Esophagus muscularis mucosa (tissue), 4 donors: ENCODE measurements around the gene FRMD4A. TPM values are rescaled to one million over a fixed set of nuclear protein-coding genes. Genes with fewer than 3 reads are reported as not detected.

Source experiments
- DNase-seq: peaks from one replicate; pipeline ENCODE4 v3.0.0-alpha.2; 2017; ENCODE audit errors: extremely low spot score
- H3K27ac ChIP-seq, 4 donors: fragments of 200-600 bp; sonication (generic); replicated peaks in 1 of 4; 1 replicate in 3 of 4; 2 replicates in 1 of 4; pipeline ENCODE4 v1.5.1; 2016 to 2019; ENCODE audit warnings: mild to moderate bottlenecking in 1 of 4
- H3K27me3 ChIP-seq, 4 donors: fragments of 200-600 bp; sonication (generic); one replicate each; pipeline versions ENCODE4 v1.5.1 to v1.6.0; 2016 to 2019
- H3K36me3 ChIP-seq, 4 donors: fragments of 200-600 bp; sonication (generic); one replicate each; pipeline ENCODE4 v1.5.1; 2016 to 2019
- H3K4me1 ChIP-seq, 4 donors: fragments of 200-600 bp; sonication (generic); one replicate each; pipeline ENCODE4 v1.5.1; 2016 to 2019
- H3K4me3 ChIP-seq, 4 donors: fragments of 200-600 bp; sonication (generic); 1 replicate in 2 of 4; 2 replicates in 2 of 4; pipeline ENCODE4 v1.5.1; 2016 to 2019; ENCODE audit warnings: mild to moderate bottlenecking in 4 of 4, moderate library complexity in 1 of 4
- H3K9me3 ChIP-seq, 4 donors: fragments of 200-600 bp; sonication (generic); 1 replicate in 3 of 4; 2 replicates in 1 of 4; pipeline ENCODE4 v1.5.1; 2016 to 2019
- EP300 ChIP-seq: sonication (generic); formaldehyde crosslinking; IDR thresholded peaks from one replicate; pipeline ENCODE4 v1.6.1; 2017; ENCODE audit warnings: antibody characterized with exemption
- POLR2A ChIP-seq: fragments of 450-650 bp; IDR thresholded peaks from one replicate; pipeline ENCODE4 v1.6.1; 2017; ENCODE audit warnings: antibody characterized with exemption, moderate library complexity, mild to moderate bottlenecking, low read depth
- POLR2AphosphoS5 ChIP-seq, 2 donors: sonication (generic); formaldehyde crosslinking; IDR thresholded peaks; one replicate each; pipeline ENCODE4 v1.6.1; 2017; ENCODE audit warnings: antibody characterized with exemption in 2 of 2
- WGBS: methylation state at CpG from one replicate; pipeline ENCODE4 v1.1.5; 2018; 5-methylcytosine and 5-hydroxymethylcytosine counted together
- intact Hi-C: fragments of 100-400 bp; cut with DNase I; formaldehyde crosslinking; loops from one replicate; pipeline ENCODE4 v1.15.1; 2023
- total RNA-seq, 4 donors: library from RNA; depleted of rRNA; stranded (reverse); fragments of >200 nt; gene quantifications; one replicate each; pipeline versions ENCODE4 v1.1.0 to v1.2.1, GENCODE V29; 2016
- TF ChIP-seq, protein P1 (sequence below), 3 experiments: fragments of 200-600 bp in 2 of 3; fragments of 450-650 bp in 1 of 3; sonication (generic) in 2 of 3; IDR thresholded peaks; one replicate each; pipeline ENCODE4 v1.5.1; 2017 to 2019; ENCODE audit warnings: antibody characterized with exemption in 3 of 3, mild to moderate bottlenecking in 2 of 3, moderate library complexity in 1 of 3

FRMD4A gene
- 10 to 100 TPM; 17.0 to 28.8 (median 21.8) TPM for total RNA-seq

DNA sequence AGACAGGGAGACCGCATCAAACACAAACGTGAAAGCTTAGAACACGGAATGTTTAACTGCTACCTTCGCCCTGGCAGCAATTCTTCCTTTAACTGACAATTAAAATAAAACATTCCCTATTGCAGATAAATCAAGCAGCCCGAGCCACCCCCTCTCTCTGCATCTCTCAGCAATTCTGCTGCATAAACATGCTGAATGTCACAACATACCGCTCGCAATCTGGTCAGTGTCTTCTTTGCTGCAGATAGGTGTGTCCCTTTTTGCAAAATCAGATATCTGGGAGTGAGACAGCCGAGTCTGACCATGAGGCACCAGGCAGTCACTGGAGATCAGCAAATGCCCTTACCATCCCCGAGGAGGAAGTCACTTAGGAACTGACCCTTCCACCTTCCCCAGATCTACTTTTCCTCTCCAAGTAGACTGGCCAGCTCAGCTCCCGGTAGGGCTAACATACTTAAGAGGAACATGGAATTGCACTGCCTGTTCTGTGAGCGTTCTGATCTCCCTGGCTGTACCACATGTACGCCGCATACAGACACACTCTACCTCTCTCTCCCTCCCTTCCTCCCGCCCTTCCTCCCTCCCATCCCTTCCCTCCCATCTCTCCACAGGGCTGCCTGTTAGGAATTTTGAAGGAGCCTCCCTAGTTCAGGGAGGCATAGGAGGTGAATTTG is at the start of gene FRMD4A:
Gene FRMD4A (minus strand): TSS at position 537 of the 674 bp plus-strand sequence.
- H3K27ac ChIP-seq, result peak within 1 kb of the TSS in 1 of 4 donors; percentile 62
- TF ChIP-seq EP300, result no peak
- TF ChIP-seq, protein P1, sequence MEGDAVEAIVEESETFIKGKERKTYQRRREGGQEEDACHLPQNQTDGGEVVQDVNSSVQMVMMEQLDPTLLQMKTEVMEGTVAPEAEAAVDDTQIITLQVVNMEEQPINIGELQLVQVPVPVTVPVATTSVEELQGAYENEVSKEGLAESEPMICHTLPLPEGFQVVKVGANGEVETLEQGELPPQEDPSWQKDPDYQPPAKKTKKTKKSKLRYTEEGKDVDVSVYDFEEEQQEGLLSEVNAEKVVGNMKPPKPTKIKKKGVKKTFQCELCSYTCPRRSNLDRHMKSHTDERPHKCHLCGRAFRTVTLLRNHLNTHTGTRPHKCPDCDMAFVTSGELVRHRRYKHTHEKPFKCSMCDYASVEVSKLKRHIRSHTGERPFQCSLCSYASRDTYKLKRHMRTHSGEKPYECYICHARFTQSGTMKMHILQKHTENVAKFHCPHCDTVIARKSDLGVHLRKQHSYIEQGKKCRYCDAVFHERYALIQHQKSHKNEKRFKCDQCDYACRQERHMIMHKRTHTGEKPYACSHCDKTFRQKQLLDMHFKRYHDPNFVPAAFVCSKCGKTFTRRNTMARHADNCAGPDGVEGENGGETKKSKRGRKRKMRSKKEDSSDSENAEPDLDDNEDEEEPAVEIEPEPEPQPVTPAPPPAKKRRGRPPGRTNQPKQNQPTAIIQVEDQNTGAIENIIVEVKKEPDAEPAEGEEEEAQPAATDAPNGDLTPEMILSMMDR (IDR thresholded peaks at IDR 0.05), result no peak
- no peak for TF ChIP-seq POLR2AphosphoS5 (IDR thresholded peaks at IDR 0.05)
- TF ChIP-seq POLR2A, result no peak
- H3K27me3 ChIP-seq, result no peaks in the 10 kb centered on the region
- no peaks in the 10 kb centered on the region for H3K36me3 ChIP-seq
- 43% methylated on average over 14 of the region's 14 CpGs for WGBS
- intact Hi-C loops, result no loop called here
- peaks cover 0 to 30% (median 25%) of the 10 kb centered on the region in 4 donors for H3K4me1 ChIP-seq
- H3K9me3 ChIP-seq, result no peaks in the 10 kb centered on the region
- DNase-seq, result peak; percentile 88
- peak within 1 kb of the TSS; percentile 24 to 31 (median 29) for H3K4me3 ChIP-seq

GRCh38 chr10:14379556-14380280 is 49.0 kb upstream of the FRMD4A start:
- TF ChIP-seq EP300 (no peak), POLR2A (no peak), POLR2AphosphoS5 (IDR thresholded peaks at IDR 0.05) (no peak)
- TF ChIP-seq, protein P1 (IDR thresholded peaks at IDR 0.05), result no peak
- H3K4me3 ChIP-seq, result no peak overlapping the region
- WGBS, result 83% methylated on average over 8 of the region's 8 CpGs
- no peaks in the 10 kb centered on the region for H3K27me3 ChIP-seq
- intact Hi-C loops, result no loop called here
- no peak for DNase-seq
- no peak overlapping the region for H3K27ac ChIP-seq
- H3K36me3 ChIP-seq, result no peaks in the 10 kb centered on the region
- H3K9me3 ChIP-seq, result no peaks in the 10 kb centered on the region
- H3K4me1 ChIP-seq, result no peaks in the 10 kb centered on the region

GRCh38 chr10:14378387-14378960 is 47.8 kb upstream of the FRMD4A start:
- no peak overlapping the region for H3K4me3 ChIP-seq
- no peaks in the 10 kb centered on the region for H3K4me1 ChIP-seq
- 96% methylated on average over 6 of the region's 6 CpGs for whole genome bisulfite sequencing
- no peak for TF ChIP-seq POLR2AphosphoS5 (IDR thresholded peaks at IDR 0.05)
- no peak for TF ChIP-seq EP300
- DNase-seq, result no peak
- intact Hi-C loops, result no loop called here
- H3K9me3 ChIP-seq, result no peaks in the 10 kb centered on the region
- H3K27me3 ChIP-seq, result no peaks in the 10 kb centered on the region
- no peak overlapping the region for H3K27ac ChIP-seq
- no peaks in the 10 kb centered on the region for H3K36me3 ChIP-seq

- no peaks in the 10 kb centered on the region for H3K36me3 ChIP-seq
- WGBS, result 86% methylated on average over 4 of the region's 4 CpGs
- no peaks in the 10 kb centered on the region for H3K9me3 ChIP-seq
- no peak overlapping the region for H3K4me3 ChIP-seq
- intact Hi-C loops, result no loop called here
- no peaks in the 10 kb centered on the region for H3K27me3 ChIP-seq
- TF ChIP-seq, protein P1 (IDR thresholded peaks at IDR 0.05), result no peak
- TF ChIP-seq EP300 (no peak), POLR2A (no peak), POLR2AphosphoS5 (IDR thresholded peaks at IDR 0.05) (no peak)
- DNase-seq, result no peak
- no peaks in the 10 kb centered on the region for H3K4me1 ChIP-seq
- no peak overlapping the region for H3K27ac ChIP-seq
Measured at GRCh38 chr10:14377591-14378175, 47.0 kb upstream of the FRMD4A start.
